Mesenchymal stem cell (in vitro differentiated cells and primary cell): ENCODE results near the gene TMSB10.

Experiments
- DNase-seq: peaks from one replicate; pipeline ENCODE4 v3.0.0-alpha.2; 2013
- H2AFZ ChIP-seq: one replicate; pipeline ENCODE4 v1.6.1; 2013; ENCODE audit warnings: low read depth, mild to moderate bottlenecking, control low read depth, inconsistent platforms, low read length, moderate library complexity
- H2AK5ac ChIP-seq: 2 replicates; pipeline ENCODE4 v1.6.1; 2013; ENCODE audit warnings: low read length, moderate library complexity, mild to moderate bottlenecking, inconsistent platforms; ENCODE audit not compliant: severe bottlenecking
- H2BK120ac ChIP-seq: one replicate; pipeline ENCODE4 v1.6.1; 2013; ENCODE audit warnings: low read depth, mild to moderate bottlenecking, inconsistent platforms, low read length, moderate library complexity
- H2BK12ac ChIP-seq, 2 experiments: one replicate each; pipeline ENCODE4 v1.6.1; 2013; ENCODE audit warnings: inconsistent platforms in 2 of 2, low read length in 2 of 2, mild to moderate bottlenecking in 2 of 2, moderate library complexity in 2 of 2, control low read depth in 1 of 2
- H2BK15ac ChIP-seq: one replicate; pipeline ENCODE4 v1.6.1; 2013; ENCODE audit warnings: mild to moderate bottlenecking, low read depth, inconsistent platforms; ENCODE audit not compliant: poor library complexity, severe bottlenecking
- H2BK5ac ChIP-seq: 2 replicates; pipeline ENCODE4 v1.6.1; 2013; ENCODE audit warnings: low read depth, mild to moderate bottlenecking, low read length, control low read depth, inconsistent platforms; ENCODE audit not compliant: poor library complexity, severe bottlenecking
- H3K14ac ChIP-seq, 2 experiments: one replicate each; pipeline ENCODE4 v1.6.1; 2013; ENCODE audit warnings: inconsistent platforms in 2 of 2, low read length in 2 of 2, control low read depth in 1 of 2, mild to moderate bottlenecking in 1 of 2, moderate library complexity in 1 of 2
- H3K18ac ChIP-seq, 2 experiments: one replicate each; pipeline ENCODE4 v1.6.1; 2013; ENCODE audit warnings: inconsistent platforms in 2 of 2, low read length in 2 of 2, control low read depth in 1 of 2, low read depth in 1 of 2, mild to moderate bottlenecking in 1 of 2
- H3K23ac ChIP-seq, 2 experiments: one replicate each; pipeline ENCODE4 v1.6.1; 2013; ENCODE audit warnings: inconsistent platforms in 2 of 2, low read length in 2 of 2, mild to moderate bottlenecking in 2 of 2, moderate library complexity in 2 of 2, control low read depth in 1 of 2
- H3K27ac ChIP-seq: 2 replicates; pipeline ENCODE4 v1.5.1; 2013; ENCODE audit warnings: mild to moderate bottlenecking, moderate library complexity, low read length, control low read depth, inconsistent platforms; ENCODE audit not compliant: poor library complexity, severe bottlenecking
- H3K27me3 ChIP-seq, 2 experiments: 2 replicates each; pipeline versions ENCODE4 v1.6.1 to v1.7.0; 2013; ENCODE audit warnings: low read length in 2 of 2, mild to moderate bottlenecking in 2 of 2, moderate library complexity in 2 of 2, control low read depth in 1 of 2, inconsistent platforms in 1 of 2; ENCODE audit not compliant: control insufficient read depth in 1 of 2, insufficient read depth in 1 of 2
- H3K36me3 ChIP-seq, 2 experiments: 2 replicates each; pipeline versions ENCODE4 v1.6.1 to v1.7.0; 2013; ENCODE audit warnings: low read length in 2 of 2, control low read depth in 1 of 2, inconsistent platforms in 1 of 2, low read depth in 1 of 2, mild to moderate bottlenecking in 1 of 2; ENCODE audit not compliant: insufficient read depth in 2 of 2, control insufficient read depth in 1 of 2
- H3K4ac ChIP-seq, 2 experiments: one replicate each; pipeline ENCODE4 v1.6.1; 2013; ENCODE audit warnings: inconsistent platforms in 2 of 2, low read length in 2 of 2, mild to moderate bottlenecking in 2 of 2, moderate library complexity in 2 of 2, control low read depth in 1 of 2, low read depth in 1 of 2
- H3K4me1 ChIP-seq: 2 replicates; pipeline ENCODE4 v1.6.1; 2013; ENCODE audit warnings: low read depth, low read length, control low read depth; ENCODE audit not compliant: control insufficient read depth, insufficient read depth
- H3K4me2 ChIP-seq: 2 replicates; pipeline ENCODE4 v1.6.1; 2013; ENCODE audit warnings: low read length, mild to moderate bottlenecking, inconsistent platforms; ENCODE audit not compliant: poor library complexity, severe bottlenecking
- H3K4me3 ChIP-seq, 2 experiments: 2 replicates each; pipeline versions ENCODE4 v1.5.1 to v1.7.0; 2013; ENCODE audit warnings: low read length in 2 of 2, mild to moderate bottlenecking in 2 of 2, control low read depth in 1 of 2, low read depth in 1 of 2; ENCODE audit not compliant: insufficient read depth in 1 of 2
- H3K79me1 ChIP-seq: replicated peaks from 2 replicates; pipeline ENCODE4 v1.6.1; 2013; ENCODE audit warnings: mild to moderate bottlenecking, control low read depth, low read length, inconsistent platforms; ENCODE audit not compliant: poor library complexity, severe bottlenecking
- H3K9ac ChIP-seq: 2 replicates; pipeline ENCODE4 v1.7.0; 2013; ENCODE audit warnings: mild to moderate bottlenecking, low read length, moderate library complexity
- H3K9me3 ChIP-seq: 2 replicates; pipeline ENCODE4 v1.7.0; 2013; ENCODE audit warnings: mild to moderate bottlenecking, low read length; ENCODE audit not compliant: control insufficient read depth
- H4K8ac ChIP-seq: one replicate; pipeline ENCODE4 v1.6.1; 2013; ENCODE audit warnings: inconsistent platforms, mild to moderate bottlenecking, low read length, moderate library complexity
- H4K91ac ChIP-seq: one replicate; pipeline ENCODE4 v1.6.1; 2013; ENCODE audit warnings: mild to moderate bottlenecking, low read length, inconsistent platforms
- WGBS: methylation state at CpG from one replicate; pipeline ENCODE4 v1.1.7; 2013; ENCODE audit warnings: mixed read lengths; 5-methylcytosine and 5-hydroxymethylcytosine counted together

TMSB10 gene

GRCh38 chr2:84881581-84882413, 23.7 kb upstream of the TMSB10 start:
- Histone ChIP-seq H3K4me1 (peaks cover 21% of the 10 kb centered on the region), H2BK5ac (no peak overlapping the region), H2BK15ac (no peak overlapping the region), H2BK120ac (no peak overlapping the region), H4K8ac (no peak overlapping the region), H3K9me3 (no peaks in the 10 kb centered on the region), H3K36me3 (no peaks in the 10 kb centered on the region), H3K18ac (no peak overlapping the region), H3K23ac (no peak overlapping the region), H3K14ac (no peak overlapping the region), H3K27ac (no peak overlapping the region), H4K91ac (no peak overlapping the region), H3K79me1 (no peaks in the 10 kb centered on the region), H3K9ac (peak overlapping the region; percentile 80), H3K4me2 (peak overlapping the region; percentile 99), H3K4me3 (peak overlapping the region in 1 of 2 experiments; percentile 83), H2AFZ (no peak overlapping the region), H2BK12ac (no peak overlapping the region), H3K4ac (no peak overlapping the region), H2AK5ac (no peak overlapping the region), H3K27me3 (peaks cover 8 to 16% of the 10 kb centered on the region in 2 experiments)
- 2% methylated on average over 23 of the region's 29 CpGs for WGBS
- DNase-seq, result peak; percentile 85

- DNase-seq, result no peak
- WGBS, result 55% methylated on average over 2 of the region's 3 CpGs
- Histone ChIP-seq H2BK15ac (no peak overlapping the region), H3K18ac (no peak overlapping the region), H2BK12ac (no peak overlapping the region), H3K4me2 (peak overlapping the region; percentile 99), H3K9ac (peak overlapping the region; percentile 80), H4K91ac (no peak overlapping the region), H3K4ac (no peak overlapping the region), H3K14ac (no peak overlapping the region), H2AK5ac (no peak overlapping the region), H3K23ac (no peak overlapping the region), H3K4me1 (peaks cover 21% of the 10 kb centered on the region), H3K27me3 (peaks cover 8 to 16% of the 10 kb centered on the region in 2 experiments), H3K4me3 (peak overlapping the region in 1 of 2 experiments; percentile 83), H3K27ac (no peak overlapping the region), H2BK120ac (no peak overlapping the region), H3K79me1 (no peaks in the 10 kb centered on the region), H4K8ac (no peak overlapping the region), H2AFZ (no peak overlapping the region), H3K36me3 (no peaks in the 10 kb centered on the region), H3K9me3 (no peaks in the 10 kb centered on the region), H2BK5ac (no peak overlapping the region)
These were observed 23.1 kb upstream of the TMSB10 start for GRCh38 chr2:84882414-84882738.

- Histone ChIP-seq H2BK15ac (no peak overlapping the region), H3K23ac (no peak overlapping the region), H2BK5ac (no peak overlapping the region), H4K91ac (no peak overlapping the region), H3K4me1 (peaks cover 21% of the 10 kb centered on the region), H3K4ac (no peak overlapping the region), H3K4me3 (no peak overlapping the region), H3K9ac (peak overlapping the region; percentile 80), H2AFZ (no peak overlapping the region), H3K18ac (peak overlapping the region in 1 of 2 experiments; percentile 9), H3K79me1 (no peaks in the 10 kb centered on the region), H2AK5ac (peak overlapping the region; percentile 23), H3K9me3 (no peaks in the 10 kb centered on the region), H2BK120ac (no peak overlapping the region), H3K14ac (no peak overlapping the region), H2BK12ac (peak overlapping the region in 1 of 2 experiments; percentile 73), H3K27ac (no peak overlapping the region), H3K36me3 (no peaks in the 10 kb centered on the region), H4K8ac (no peak overlapping the region), H3K27me3 (peaks cover 8 to 16% of the 10 kb centered on the region in 2 experiments), H3K4me2 (no peak overlapping the region)
- no peak for DNase-seq
- 80% methylated on average over 2 of the region's 4 CpGs for WGBS
These were observed 22.5 kb upstream of the TMSB10 start for GRCh38 chr2:84882775-84883550.

- Histone ChIP-seq H4K8ac (no peak overlapping the region), H3K4ac (no peak overlapping the region), H2AFZ (no peak overlapping the region), H3K27me3 (peaks cover 8 to 12% of the 10 kb centered on the region in 2 experiments), H4K91ac (no peak overlapping the region), H3K9me3 (no peaks in the 10 kb centered on the region), H3K27ac (no peak overlapping the region), H3K9ac (no peak overlapping the region), H3K4me3 (no peak overlapping the region), H2AK5ac (no peak overlapping the region), H2BK12ac (no peak overlapping the region), H3K14ac (no peak overlapping the region), H3K23ac (no peak overlapping the region), H3K4me1 (peaks cover 17% of the 10 kb centered on the region), H3K18ac (no peak overlapping the region), H2BK15ac (no peak overlapping the region), H2BK120ac (no peak overlapping the region), H3K4me2 (no peak overlapping the region), H3K79me1 (no peaks in the 10 kb centered on the region), H2BK5ac (no peak overlapping the region), H3K36me3 (no peaks in the 10 kb centered on the region)
- DNase-seq, result no peak
These were observed 21.0 kb upstream of the TMSB10 start for GRCh38 chr2:84884449-84884848.
